Stimulated activated CD8-positive, alpha-beta memory T cell treated with anti-CD3 and anti-CD28 coated beads, Interleukin-2, amount 100 ng/mL, for 1 hour (primary cell): ENCODE measurements around the gene OLIG3.

Source experiments
- DNase-seq, 2 donors: peaks; one replicate each; pipeline ENCODE4 v3.0.0-alpha.2; 2020; ENCODE audit warnings: low read depth in 2 of 2

OLIG3 gene

DNA sequence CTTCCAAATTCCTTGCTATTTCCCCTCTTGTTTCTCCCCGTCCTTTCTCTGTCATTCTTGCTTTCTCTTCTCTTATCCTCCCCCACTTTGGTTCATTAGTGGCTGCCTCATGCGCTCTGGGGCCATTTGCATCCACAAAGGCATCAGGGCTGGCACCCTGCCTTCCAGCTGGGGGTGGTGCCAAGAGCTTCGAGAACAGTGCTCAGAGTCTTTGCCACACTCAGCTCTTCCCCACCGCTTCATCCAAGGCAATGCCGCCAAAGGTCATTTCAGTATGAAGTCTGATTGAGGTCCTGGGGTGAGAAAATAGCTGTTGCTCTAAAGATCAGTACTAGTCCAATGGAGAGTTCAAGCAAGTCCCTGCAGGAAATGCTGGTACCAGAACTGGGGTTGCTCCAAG lies 22.7 kb downstream of the OLIG3 start:
- no peak for DNase-seq

DNA sequence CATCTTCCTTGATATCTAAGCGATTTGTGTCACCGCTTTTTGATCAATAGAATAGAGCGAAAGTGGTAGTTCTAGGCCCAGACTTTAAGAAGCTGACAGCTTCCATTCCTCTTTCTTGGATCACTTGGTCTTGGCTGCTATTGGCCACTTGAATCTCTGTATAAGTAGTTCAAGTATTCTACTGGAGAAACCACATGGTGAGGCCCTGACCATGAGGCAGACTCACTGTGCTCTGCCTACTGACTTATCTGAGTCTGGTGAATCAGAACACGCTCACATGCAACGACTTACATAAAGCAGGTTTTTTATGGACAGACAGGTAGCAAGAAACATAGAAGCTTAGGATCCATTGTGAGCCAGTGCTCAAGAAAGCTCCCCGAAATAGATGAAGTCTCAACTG lies 27.0 kb downstream of the OLIG3 start:
- DNase-seq = no peak

DNA sequence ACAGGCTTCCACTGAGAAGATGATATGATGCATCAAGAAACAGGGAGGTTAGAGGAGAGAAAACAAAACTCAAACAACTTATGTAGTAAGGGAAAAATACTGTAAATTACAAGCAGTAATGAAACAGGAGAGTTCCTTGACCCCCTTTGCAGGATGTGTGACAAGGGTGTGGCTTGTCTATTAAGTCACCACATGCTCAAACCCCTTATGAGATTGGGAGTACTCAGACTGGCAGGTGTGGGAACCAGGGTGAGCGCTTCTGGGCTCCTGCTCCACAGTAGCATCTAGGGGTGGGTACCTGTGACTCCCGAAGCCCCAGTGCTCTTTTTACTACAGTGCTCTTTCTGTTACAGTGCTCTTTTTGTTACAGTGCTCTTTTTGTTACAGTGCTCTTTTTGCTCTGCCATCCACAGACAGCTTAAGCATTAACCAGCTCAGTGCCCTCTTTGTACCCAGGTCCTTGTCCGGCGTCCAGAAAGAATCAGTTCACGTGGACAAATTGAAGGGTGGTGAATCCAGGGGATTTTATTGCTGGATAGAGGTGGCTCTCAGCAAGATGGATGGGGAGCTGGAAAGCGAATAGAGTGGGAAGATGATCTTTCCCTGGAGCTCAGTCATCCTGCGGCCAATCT lies 28.7 kb downstream of the OLIG3 start:
- DNase-seq = no peak

DNA sequence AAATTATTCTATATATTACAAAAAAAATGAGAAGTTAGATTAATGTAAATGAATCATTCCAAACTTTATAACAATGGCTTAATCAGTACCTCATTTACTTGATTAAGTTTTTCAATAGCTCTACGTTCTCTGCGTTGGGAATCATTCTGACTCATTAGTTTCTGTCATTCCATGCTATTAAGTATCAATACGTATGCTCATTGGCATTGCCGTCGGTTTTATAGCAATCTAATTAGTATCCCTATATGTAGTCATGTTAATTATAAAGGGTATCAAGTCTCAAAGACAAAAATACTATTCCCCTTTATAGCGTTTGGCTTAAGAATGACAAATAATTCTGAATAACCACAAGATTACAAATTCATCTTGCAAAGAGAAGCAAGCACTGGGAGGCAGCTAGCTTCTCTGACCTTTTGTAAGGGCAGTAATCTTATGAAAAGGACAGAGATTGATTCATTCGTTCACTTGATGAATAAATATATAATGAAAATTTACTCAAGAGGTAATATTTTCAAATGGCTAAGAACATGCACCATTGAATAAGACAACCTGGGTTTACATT lies 41.8 kb downstream of the OLIG3 start:
- no peak for DNase-seq

DNA sequence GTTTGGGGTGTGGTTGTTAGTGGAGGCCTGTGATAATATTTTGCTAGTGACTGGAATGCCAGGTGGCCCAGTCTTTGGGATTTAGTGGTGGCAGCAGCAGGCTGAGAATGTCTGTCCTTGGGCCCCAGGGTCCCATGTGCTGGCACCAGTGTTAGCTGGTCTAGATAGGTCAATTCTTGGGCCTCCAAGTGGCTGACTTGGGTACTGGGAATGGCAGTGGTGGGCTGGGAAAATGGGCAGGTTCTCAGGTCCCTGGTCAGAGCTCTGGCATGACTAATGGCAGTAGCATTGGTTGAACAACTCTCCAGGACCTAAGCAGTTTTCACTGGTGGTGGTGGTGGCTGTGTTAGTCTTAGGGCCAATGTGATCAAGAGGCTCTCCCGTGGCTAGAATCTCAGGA lies 50.3 kb downstream of the OLIG3 start:
- no peak for DNase-seq
